ENCODE data around the gene PAIP2B. TPM values are rescaled to one million over a fixed set of nuclear protein-coding genes. Genes with fewer than 3 reads are reported as not detected.

The PAIP2B gene
- total and polyA plus RNA-seq, 9 of the 15 experiments (the other 6 are each of a cell fraction or from before 2014, with no cell fraction given), result 0.18 to 0.38 (median 0.25) TPM

DNA sequence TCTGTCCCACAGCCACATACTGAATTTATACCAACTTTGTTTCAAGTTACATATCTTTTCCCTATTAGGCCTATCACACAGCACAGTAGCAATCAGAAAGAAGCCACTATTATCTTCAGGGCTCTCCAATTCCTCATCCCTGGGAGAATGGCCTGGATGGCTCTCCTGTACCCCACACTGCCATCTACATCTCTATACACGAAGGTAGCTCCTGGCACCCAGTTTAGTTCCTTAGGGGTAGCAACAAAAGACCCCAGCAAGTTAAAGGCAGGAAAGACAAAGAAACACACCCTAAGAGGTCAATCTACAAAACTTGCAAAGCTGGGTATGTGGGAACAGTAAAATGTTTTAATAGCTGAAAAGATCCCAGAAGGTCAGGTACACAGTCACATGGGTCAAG is 39.9 kb downstream of the PAIP2B start:
- H3K9me3 ChIP-seq (replicated peaks; ENCODE audit: control insufficient read depth, insufficient read depth, low read depth, low read length), result no peaks in the 10 kb centered on the region
- H3K9ac ChIP-seq (ENCODE audit: insufficient read depth in 1 of 2, low read depth in 2 of 2, low read length in 2 of 2), result no peak overlapping the region
- BruUV-seq (replicated peaks), result no TSS peak
- DNase-seq (ENCODE audit: extremely low read depth in 1 of 4, low spot score in 3 of 4), result no peak
- POLR2A ChIA-PET, result interaction anchor here (1.0 to 1.2 kb wide), 2 partner anchors 10 to 13 kb away, joined by 3 read pairs; no protein-coding TSS in a partner anchor
- FAIRE-seq, result no peak
- no peaks in the 10 kb centered on the region for H3K9me1 ChIP-seq (ENCODE audit: control insufficient read depth, insufficient read depth, low read length)
- no peaks in the 10 kb centered on the region for H3K36me3 ChIP-seq (ENCODE audit: control insufficient read depth, insufficient read depth, low read length)
- no peaks in the 10 kb centered on the region for H4K20me1 ChIP-seq (replicated peaks; ENCODE audit: control insufficient read depth, insufficient read depth, low read length)
- no peaks in the 10 kb centered on the region for H3K79me2 ChIP-seq (ENCODE audit: control insufficient read depth, insufficient read depth, low read length)
- H3K27me3 ChIP-seq (ENCODE audit: control insufficient read depth in 2 of 2, insufficient read depth in 2 of 2, low read length in 2 of 2), result peaks cover 3 to 5% of the 10 kb centered on the region in 2 experiments; a peak in 3 of 5 replicates
- 0% methylated on average over 1 of the region's 1 CpG for WGBS (ENCODE audit: insufficient coverage, low coverage, missing lambda C conversion rate)
- intact Hi-C loops (cut with micrococcal nuclease), result no loop called here
- H3K4me2 ChIP-seq (ENCODE audit: insufficient read depth, low read length), result no peak overlapping the region
- H3K27ac ChIP-seq (ENCODE audit: extremely low read depth, low read depth, low read length), result no peak overlapping the region
- ATAC-seq, result no peak
- CTCF ChIA-PET (ENCODE audit: low intra/inter-chr PET ratio), result no interaction called here
- no peaks in the 10 kb centered on the region for H3K4me1 ChIP-seq (replicated peaks in 1 of 2; ENCODE audit: control insufficient read depth in 2 of 2, insufficient read depth in 2 of 2, low read length in 2 of 2)
- no peak overlapping the region for H2AFZ ChIP-seq (ENCODE audit: low read depth, low read length)
- in situ Hi-C loops (cut with MboI), result no loop called here
- no peak overlapping the region for H3K4me3 ChIP-seq
- TF ChIP-seq HIVEP1 (CRISPR knock-in tag; IDR thresholded peaks at IDR 0.05), result no peak
- TF ChIP-seq RBBP5 (IDR thresholded peaks at IDR 0.05; ENCODE audit: borderline replicate concordance, insufficient read depth, low read length, poor library complexity, severe bottlenecking), result no peak
- TF ChIP-seq HMGN3 (IDR thresholded peaks at IDR 0.05; ENCODE audit: borderline replicate concordance, extremely low read depth, insufficient read length, low read depth, low read length), result no peak
- no peak for TF ChIP-seq ZNF253 (CRISPR knock-in tag; conservative IDR thresholded peaks at IDR 0.05)
- TF ChIP-seq ARHGAP35 (IDR thresholded peaks at IDR 0.05; ENCODE audit: partially characterized antibody), result no peak
- no peak for TF ChIP-seq ZNF707 (CRISPR knock-in tag; conservative IDR thresholded peaks at IDR 0.05)
- TF ChIP-seq, protein P1, sequence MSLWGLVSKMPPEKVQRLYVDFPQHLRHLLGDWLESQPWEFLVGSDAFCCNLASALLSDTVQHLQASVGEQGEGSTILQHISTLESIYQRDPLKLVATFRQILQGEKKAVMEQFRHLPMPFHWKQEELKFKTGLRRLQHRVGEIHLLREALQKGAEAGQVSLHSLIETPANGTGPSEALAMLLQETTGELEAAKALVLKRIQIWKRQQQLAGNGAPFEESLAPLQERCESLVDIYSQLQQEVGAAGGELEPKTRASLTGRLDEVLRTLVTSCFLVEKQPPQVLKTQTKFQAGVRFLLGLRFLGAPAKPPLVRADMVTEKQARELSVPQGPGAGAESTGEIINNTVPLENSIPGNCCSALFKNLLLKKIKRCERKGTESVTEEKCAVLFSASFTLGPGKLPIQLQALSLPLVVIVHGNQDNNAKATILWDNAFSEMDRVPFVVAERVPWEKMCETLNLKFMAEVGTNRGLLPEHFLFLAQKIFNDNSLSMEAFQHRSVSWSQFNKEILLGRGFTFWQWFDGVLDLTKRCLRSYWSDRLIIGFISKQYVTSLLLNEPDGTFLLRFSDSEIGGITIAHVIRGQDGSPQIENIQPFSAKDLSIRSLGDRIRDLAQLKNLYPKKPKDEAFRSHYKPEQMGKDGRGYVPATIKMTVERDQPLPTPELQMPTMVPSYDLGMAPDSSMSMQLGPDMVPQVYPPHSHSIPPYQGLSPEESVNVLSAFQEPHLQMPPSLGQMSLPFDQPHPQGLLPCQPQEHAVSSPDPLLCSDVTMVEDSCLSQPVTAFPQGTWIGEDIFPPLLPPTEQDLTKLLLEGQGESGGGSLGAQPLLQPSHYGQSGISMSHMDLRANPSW (CRISPR knock-in tag; IDR thresholded peaks at IDR 0.05), result no peak
- TF ChIP-seq TAF15 (IDR thresholded peaks at IDR 0.05; ENCODE audit: low read depth, low read length), result no peak
- TF ChIP-seq ZNF830 (CRISPR knock-in tag; IDR thresholded peaks at IDR 0.05), result no peak
- no peak for TF ChIP-seq SPI1 (IDR thresholded peaks at IDR 0.05; ENCODE audit: borderline replicate concordance, low read depth, low read length)
- no peak for TF ChIP-seq FOXK1 (CRISPR knock-in tag; IDR thresholded peaks at IDR 0.05; ENCODE audit: borderline replicate concordance)
- TF ChIP-seq, protein P2, sequence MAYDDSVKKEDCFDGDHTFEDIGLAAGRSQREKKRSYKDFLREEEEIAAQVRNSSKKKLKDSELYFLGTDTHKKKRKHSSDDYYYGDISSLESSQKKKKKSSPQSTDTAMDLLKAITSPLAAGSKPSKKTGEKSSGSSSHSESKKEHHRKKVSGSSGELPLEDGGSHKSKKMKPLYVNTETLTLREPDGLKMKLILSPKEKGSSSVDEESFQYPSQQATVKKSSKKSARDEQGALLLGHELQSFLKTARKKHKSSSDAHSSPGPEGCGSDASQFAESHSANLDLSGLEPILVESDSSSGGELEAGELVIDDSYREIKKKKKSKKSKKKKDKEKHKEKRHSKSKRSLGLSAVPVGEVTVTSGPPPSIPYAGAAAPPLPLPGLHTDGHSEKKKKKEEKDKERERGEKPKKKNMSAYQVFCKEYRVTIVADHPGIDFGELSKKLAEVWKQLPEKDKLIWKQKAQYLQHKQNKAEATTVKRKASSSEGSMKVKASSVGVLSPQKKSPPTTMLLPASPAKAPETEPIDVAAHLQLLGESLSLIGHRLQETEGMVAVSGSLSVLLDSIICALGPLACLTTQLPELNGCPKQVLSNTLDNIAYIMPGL (CRISPR knock-in tag; IDR thresholded peaks at IDR 0.05), result no peak
- no peak for TF ChIP-seq ZNF444 (CRISPR knock-in tag; IDR thresholded peaks at IDR 0.05)
- TF ChIP-seq, protein P3, sequence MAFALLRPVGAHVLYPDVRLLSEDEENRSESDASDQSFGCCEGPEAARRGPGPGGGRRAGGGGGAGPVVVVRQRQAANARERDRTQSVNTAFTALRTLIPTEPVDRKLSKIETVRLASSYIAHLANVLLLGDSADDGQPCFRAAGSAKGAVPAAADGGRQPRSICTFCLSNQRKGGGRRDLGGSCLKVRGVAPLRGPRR (CRISPR knock-in tag; IDR thresholded peaks at IDR 0.05), result no peak
- no peak for TF ChIP-seq ZNF445 (CRISPR knock-in tag; IDR thresholded peaks at IDR 0.05; ENCODE audit: low read depth)
- TF ChIP-seq NELFE (IDR thresholded peaks at IDR 0.05; ENCODE audit: insufficient read depth, insufficient read length), result no peak
- no peak for TF ChIP-seq NRF1 (conservative IDR thresholded peaks at IDR 0.05 in 1 of 2, IDR thresholded peaks at IDR 0.05 in 1 of 2)
- no peak for TF ChIP-seq BHLHE40 (IDR thresholded peaks at IDR 0.05; ENCODE audit: low read length)

Measured in K562 (cell line).